Upper lobe of right lung (tissue), 1 donor: ENCODE measurements around the gene C6. TPM values are rescaled to one million over a fixed set of nuclear protein-coding genes. Genes with fewer than 3 reads are reported as not detected.

ENCODE experiments used
- ATAC-seq: fragments of 200-7000 bp; cut with Tn5 transposase; one replicate; pipeline ENCODE4 v1.9.1; 2020; ENCODE audit warnings: mild to moderate bottlenecking, moderate library complexity
- DNase-seq: peaks from one replicate; pipeline ENCODE4 v3.0.0-alpha.2; 2020
- H3K27ac ChIP-seq: fragments of 200-600 bp; one replicate; pipeline ENCODE4 v1.8.0; 2022
- H3K27me3 ChIP-seq: fragments of 200-600 bp; one replicate; pipeline ENCODE4 v1.8.0; 2022; ENCODE audit warnings: mild to moderate bottlenecking
- H3K36me3 ChIP-seq: fragments of 200-600 bp; one replicate; pipeline ENCODE4 v1.8.0; 2022
- H3K4me1 ChIP-seq: fragments of 200-600 bp; one replicate; pipeline ENCODE4 v1.8.0; 2022
- H3K4me3 ChIP-seq: fragments of 200-600 bp; one replicate; pipeline ENCODE4 v1.8.0; 2022; ENCODE audit warnings: mild to moderate bottlenecking
- H3K9me3 ChIP-seq: fragments of 200-600 bp; one replicate; pipeline ENCODE4 v1.8.0; 2022
- intact Hi-C: fragments of 100-400 bp; cut with DNase I; formaldehyde crosslinking; loops from one replicate; pipeline ENCODE4 v1.11.0; 2022
- total RNA-seq: library from RNA; stranded (reverse); fragmentation: NEBNext Ultra II Directional; extraction: Animal tissue kit (Norgen Biotek cat#: 25700); gene quantifications from one replicate; pipeline ENCODE4 v1.2.1, GENCODE V29; 2021
- TF ChIP-seq, protein P1 (sequence below): fragments of 200-600 bp; IDR thresholded peaks from one replicate; pipeline ENCODE4 v1.8.0; 2022; ENCODE audit warnings: antibody characterized with exemption
- donor health status: DM: no; HTN: yes; CAD: no; lungs with severe emphysema.

C6 gene
- total RNA-seq, 1 donor from 2014 or later, result 0.69 TPM

DNA sequence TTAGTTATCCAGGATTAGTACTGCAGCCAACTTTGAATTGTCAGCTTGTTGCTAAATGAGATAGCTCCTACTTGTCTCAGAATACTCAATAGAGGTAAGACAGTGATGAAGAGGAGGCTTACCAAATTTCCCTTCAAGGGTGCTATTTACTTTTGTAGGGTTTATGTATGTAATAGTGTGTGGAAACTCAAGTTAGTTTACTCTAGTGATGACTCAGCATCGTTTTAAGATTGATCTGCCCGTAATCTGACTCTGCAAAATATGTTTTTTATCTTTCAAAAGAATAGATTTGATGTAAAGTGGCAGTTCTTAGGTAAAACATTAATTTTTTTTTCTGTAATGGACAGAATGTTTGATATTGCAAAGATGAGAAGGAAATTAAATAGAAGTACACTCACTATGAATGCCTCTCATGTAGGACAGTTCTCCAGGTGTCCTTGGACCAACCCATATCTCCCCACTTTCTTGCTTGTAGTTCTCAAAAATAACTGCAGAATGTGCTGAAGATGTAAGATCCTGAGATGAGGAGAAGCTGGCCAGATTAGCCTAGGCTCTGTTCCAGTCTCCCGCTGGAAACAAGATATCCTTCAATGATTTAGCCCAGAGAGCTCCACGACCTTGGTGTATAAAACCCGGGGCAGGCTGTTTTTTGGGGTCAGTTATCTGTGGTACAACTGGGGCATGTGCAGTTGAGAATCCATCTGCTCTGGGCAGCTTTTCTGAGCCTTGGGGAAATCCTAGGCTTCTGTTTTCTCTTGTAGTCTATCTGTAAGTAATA lies 117.8 kb downstream of the C6 start:
- no peak for ATAC-seq
- Histone ChIP-seq H3K4me1 (no peaks in the 10 kb centered on the region), H3K4me3 (no peak overlapping the region), H3K36me3 (no peaks in the 10 kb centered on the region), H3K27ac (no peak overlapping the region), H3K27me3 (no peaks in the 10 kb centered on the region), H3K9me3 (no peaks in the 10 kb centered on the region)
- DNase-seq, result no peak
- TF ChIP-seq, protein P1, sequence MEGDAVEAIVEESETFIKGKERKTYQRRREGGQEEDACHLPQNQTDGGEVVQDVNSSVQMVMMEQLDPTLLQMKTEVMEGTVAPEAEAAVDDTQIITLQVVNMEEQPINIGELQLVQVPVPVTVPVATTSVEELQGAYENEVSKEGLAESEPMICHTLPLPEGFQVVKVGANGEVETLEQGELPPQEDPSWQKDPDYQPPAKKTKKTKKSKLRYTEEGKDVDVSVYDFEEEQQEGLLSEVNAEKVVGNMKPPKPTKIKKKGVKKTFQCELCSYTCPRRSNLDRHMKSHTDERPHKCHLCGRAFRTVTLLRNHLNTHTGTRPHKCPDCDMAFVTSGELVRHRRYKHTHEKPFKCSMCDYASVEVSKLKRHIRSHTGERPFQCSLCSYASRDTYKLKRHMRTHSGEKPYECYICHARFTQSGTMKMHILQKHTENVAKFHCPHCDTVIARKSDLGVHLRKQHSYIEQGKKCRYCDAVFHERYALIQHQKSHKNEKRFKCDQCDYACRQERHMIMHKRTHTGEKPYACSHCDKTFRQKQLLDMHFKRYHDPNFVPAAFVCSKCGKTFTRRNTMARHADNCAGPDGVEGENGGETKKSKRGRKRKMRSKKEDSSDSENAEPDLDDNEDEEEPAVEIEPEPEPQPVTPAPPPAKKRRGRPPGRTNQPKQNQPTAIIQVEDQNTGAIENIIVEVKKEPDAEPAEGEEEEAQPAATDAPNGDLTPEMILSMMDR, result no peak
- intact Hi-C loops, result no loop called here

DNA sequence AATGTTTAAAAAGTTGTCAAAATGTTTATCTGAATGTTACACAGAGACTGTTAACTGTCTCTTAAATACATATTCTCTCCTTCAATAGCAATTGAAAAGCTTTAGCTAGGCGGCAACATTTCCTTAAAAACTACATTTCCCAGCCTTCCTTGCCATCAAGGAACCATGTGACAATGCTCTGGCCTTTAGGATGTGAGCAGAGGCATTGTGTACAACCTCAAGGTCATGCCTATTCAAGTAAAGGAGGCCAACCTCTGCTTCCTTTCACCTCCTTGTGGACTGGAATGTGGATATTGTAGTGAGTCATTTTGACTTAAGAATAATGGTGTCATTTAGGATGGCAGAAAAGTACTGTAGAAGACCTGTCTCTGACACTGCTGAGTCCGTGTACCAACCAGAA lies 118.5 kb downstream of the C6 start:
- H3K36me3 ChIP-seq, result no peaks in the 10 kb centered on the region
- H3K4me3 ChIP-seq, result no peak overlapping the region
- H3K4me1 ChIP-seq, result no peaks in the 10 kb centered on the region
- no peaks in the 10 kb centered on the region for H3K9me3 ChIP-seq
- H3K27me3 ChIP-seq, result no peaks in the 10 kb centered on the region
- DNase-seq, result no peak
- TF ChIP-seq, protein P1, result no peak
- no peak for ATAC-seq
- H3K27ac ChIP-seq, result no peak overlapping the region
- intact Hi-C loops, result no loop called here

DNA sequence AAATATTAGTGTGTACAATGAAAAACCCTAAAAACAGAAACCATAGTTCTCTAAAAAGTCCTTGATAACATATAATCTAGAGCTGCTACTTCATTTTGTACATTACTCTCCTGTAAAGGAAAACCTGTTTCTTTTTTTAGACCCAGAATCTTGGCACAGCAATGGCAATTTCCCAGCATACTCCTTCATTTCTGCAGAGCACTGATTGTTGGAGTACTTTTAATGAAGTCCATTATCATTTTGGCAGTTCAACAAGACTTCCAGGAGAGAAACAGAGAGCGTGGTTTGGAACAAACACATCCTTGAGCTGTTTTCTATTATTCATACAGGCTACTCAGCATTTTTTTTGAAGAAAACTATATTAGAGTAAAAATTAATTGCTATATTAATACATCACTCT lies 119.5 kb downstream of the C6 start:
- TF ChIP-seq, protein P1, result no peak
- no peak overlapping the region for H3K27ac ChIP-seq
- ATAC-seq, result no peak
- H3K27me3 ChIP-seq, result no peaks in the 10 kb centered on the region
- H3K4me1 ChIP-seq, result no peaks in the 10 kb centered on the region
- H3K4me3 ChIP-seq, result no peak overlapping the region
- H3K9me3 ChIP-seq, result no peaks in the 10 kb centered on the region
- H3K36me3 ChIP-seq, result no peaks in the 10 kb centered on the region
- DNase-seq, result no peak
- intact Hi-C loops, result no loop called here

Other genes starting within 250 kb of the C6 start
- not detected for gene MROH2B, start 142.2 kb downstream of the C6 start, total RNA-seq